GM18858 (cell line): Measurements from ENCODE around the gene NREP.

Experiments used
- ATAC-seq: cut with Tn5 transposase; IDR thresholded peaks from one replicate; pipeline ENCODE4 v1.9.1; 2021; ENCODE audit not compliant: unreplicated experiment

The NREP gene

GRCh38 chr5:111765613-111766571 is 8.9 kb upstream of the NREP start:
- ATAC-seq = no peak

- ATAC-seq = no peak
Measured at GRCh38 chr5:111764019-111764418, 7.0 kb upstream of the NREP start.

- no peak for ATAC-seq
Measured at GRCh38 chr5:111762895-111763294, 5.9 kb upstream of the NREP start.

GRCh38 chr5:111758284-111758628 is 1.3 kb upstream of the NREP start:
- ATAC-seq = no peak

- ATAC-seq = peak; percentile 61
Measured at GRCh38 chr5:111757355-111758283, 625 bp upstream of the NREP start.

GRCh38 chr5:111755942-111756381 is 1.0 kb downstream of the NREP start:
- no peak for ATAC-seq

GRCh38 chr5:111755345-111755941 is 1.6 kb downstream of the NREP start:
- no peak for ATAC-seq

GRCh38 chr5:111753884-111754589 is 3.0 kb downstream of the NREP start:
- no peak for ATAC-seq

- ATAC-seq = no peak
Measured at GRCh38 chr5:111752426-111752965, 4.5 kb downstream of the NREP start.

- ATAC-seq = no peak
Measured at GRCh38 chr5:111749303-111750026, 7.5 kb downstream of the NREP start.

GRCh38 chr5:111748304-111748763 is 8.7 kb downstream of the NREP start:
- ATAC-seq = no peak

- ATAC-seq = no peak
Measured at GRCh38 chr5:111747337-111747736, 9.7 kb downstream of the NREP start.

- ATAC-seq = no peak
Measured at GRCh38 chr5:111746791-111747190, 10.2 kb downstream of the NREP start.

- ATAC-seq = no peak
Measured at GRCh38 chr5:111745075-111745739, 11.8 kb downstream of the NREP start.

- no peak for ATAC-seq
Measured at GRCh38 chr5:111744455-111744854, 12.5 kb downstream of the NREP start.

GRCh38 chr5:111743988-111744387 is 13.0 kb downstream of the NREP start:
- no peak for ATAC-seq

- ATAC-seq = no peak
Measured at GRCh38 chr5:111743512-111743911, 13.5 kb downstream of the NREP start.

- no peak for ATAC-seq
Measured at GRCh38 chr5:111742177-111742994, 14.6 kb downstream of the NREP start.
